Measurements from ENCODE around the gene CDK19.

GRCh38 chr6:110720066-110720465 is 95.2 kb downstream of the CDK19 start:
- TF ChIP-seq, protein P1, sequence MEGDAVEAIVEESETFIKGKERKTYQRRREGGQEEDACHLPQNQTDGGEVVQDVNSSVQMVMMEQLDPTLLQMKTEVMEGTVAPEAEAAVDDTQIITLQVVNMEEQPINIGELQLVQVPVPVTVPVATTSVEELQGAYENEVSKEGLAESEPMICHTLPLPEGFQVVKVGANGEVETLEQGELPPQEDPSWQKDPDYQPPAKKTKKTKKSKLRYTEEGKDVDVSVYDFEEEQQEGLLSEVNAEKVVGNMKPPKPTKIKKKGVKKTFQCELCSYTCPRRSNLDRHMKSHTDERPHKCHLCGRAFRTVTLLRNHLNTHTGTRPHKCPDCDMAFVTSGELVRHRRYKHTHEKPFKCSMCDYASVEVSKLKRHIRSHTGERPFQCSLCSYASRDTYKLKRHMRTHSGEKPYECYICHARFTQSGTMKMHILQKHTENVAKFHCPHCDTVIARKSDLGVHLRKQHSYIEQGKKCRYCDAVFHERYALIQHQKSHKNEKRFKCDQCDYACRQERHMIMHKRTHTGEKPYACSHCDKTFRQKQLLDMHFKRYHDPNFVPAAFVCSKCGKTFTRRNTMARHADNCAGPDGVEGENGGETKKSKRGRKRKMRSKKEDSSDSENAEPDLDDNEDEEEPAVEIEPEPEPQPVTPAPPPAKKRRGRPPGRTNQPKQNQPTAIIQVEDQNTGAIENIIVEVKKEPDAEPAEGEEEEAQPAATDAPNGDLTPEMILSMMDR (IDR thresholded peaks at IDR 0.05; ENCODE audit: poor library complexity, severe bottlenecking): no peak
- TF ChIP-seq EP300 (conservative IDR thresholded peaks at IDR 0.05; ENCODE audit: poor library complexity, severe bottlenecking): no peak
- no peak for TF ChIP-seq POLR2AphosphoS5 (IDR thresholded peaks at IDR 0.05)
- no peak for TF ChIP-seq TAF1 (IDR thresholded peaks at IDR 0.05; ENCODE audit: low read depth)
- TF ChIP-seq RAD21 (conservative IDR thresholded peaks at IDR 0.05): no peak
- no peak for TF ChIP-seq EZH2 (IDR thresholded peaks at IDR 0.05; ENCODE audit: borderline replicate concordance, insufficient read depth, low read length, poor library complexity, severe bottlenecking)
- TF ChIP-seq, protein P2, sequence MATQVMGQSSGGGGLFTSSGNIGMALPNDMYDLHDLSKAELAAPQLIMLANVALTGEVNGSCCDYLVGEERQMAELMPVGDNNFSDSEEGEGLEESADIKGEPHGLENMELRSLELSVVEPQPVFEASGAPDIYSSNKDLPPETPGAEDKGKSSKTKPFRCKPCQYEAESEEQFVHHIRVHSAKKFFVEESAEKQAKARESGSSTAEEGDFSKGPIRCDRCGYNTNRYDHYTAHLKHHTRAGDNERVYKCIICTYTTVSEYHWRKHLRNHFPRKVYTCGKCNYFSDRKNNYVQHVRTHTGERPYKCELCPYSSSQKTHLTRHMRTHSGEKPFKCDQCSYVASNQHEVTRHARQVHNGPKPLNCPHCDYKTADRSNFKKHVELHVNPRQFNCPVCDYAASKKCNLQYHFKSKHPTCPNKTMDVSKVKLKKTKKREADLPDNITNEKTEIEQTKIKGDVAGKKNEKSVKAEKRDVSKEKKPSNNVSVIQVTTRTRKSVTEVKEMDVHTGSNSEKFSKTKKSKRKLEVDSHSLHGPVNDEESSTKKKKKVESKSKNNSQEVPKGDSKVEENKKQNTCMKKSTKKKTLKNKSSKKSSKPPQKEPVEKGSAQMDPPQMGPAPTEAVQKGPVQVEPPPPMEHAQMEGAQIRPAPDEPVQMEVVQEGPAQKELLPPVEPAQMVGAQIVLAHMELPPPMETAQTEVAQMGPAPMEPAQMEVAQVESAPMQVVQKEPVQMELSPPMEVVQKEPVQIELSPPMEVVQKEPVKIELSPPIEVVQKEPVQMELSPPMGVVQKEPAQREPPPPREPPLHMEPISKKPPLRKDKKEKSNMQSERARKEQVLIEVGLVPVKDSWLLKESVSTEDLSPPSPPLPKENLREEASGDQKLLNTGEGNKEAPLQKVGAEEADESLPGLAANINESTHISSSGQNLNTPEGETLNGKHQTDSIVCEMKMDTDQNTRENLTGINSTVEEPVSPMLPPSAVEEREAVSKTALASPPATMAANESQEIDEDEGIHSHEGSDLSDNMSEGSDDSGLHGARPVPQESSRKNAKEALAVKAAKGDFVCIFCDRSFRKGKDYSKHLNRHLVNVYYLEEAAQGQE (IDR thresholded peaks at IDR 0.05; ENCODE audit: borderline replicate concordance): no peak
- TF ChIP-seq MXI1 (conservative IDR thresholded peaks at IDR 0.05; ENCODE audit: poor library complexity, severe bottlenecking): no peak

Data from neural cell (in vitro differentiated cells).